ENCODE data around the gene ADGRV1.

Gene ADGRV1
- 0 to 1.9 (median 0.87) reads per million in 4 experiments for total RNA-seq

GRCh38 chr5:90558344-90559192 lies at the start of gene ADGRV1:
ADGRV1 (plus strand) TSS chr5:90558797; CDS start chr5:90558896, 99 bp downstream.
- DNase-seq = no peak

- no peak for DNase-seq
These were observed 48.2 kb upstream of the ADGRV1 start for GRCh38 chr5:90510438-90510837.

- DNase-seq = no peak
These were observed 44.1 kb upstream of the ADGRV1 start for GRCh38 chr5:90514520-90514919.

GRCh38 chr5:90518661-90519060 lies 39.9 kb upstream of the ADGRV1 start:
- DNase-seq = no peak

GRCh38 chr5:90519081-90519480 lies 39.5 kb upstream of the ADGRV1 start:
- DNase-seq = no peak

GRCh38 chr5:90528601-90529193 lies 29.9 kb upstream of the ADGRV1 start:
- DNase-seq = peak; percentile 33

GRCh38 chr5:90529194-90529938 lies 29.2 kb upstream of the ADGRV1 start, which contains the start of gene LYSMD3:
LYSMD3 (minus strand) TSS chr5:90529584; CDS start chr5:90525289, 4,295 bp downstream.
- peak; percentile 95 for DNase-seq

GRCh38 chr5:90529939-90530677 lies 28.5 kb upstream of the ADGRV1 start:
- peak; percentile 43 for DNase-seq

GRCh38 chr5:90530736-90531487 lies 27.7 kb upstream of the ADGRV1 start:
- no peak for DNase-seq

GRCh38 chr5:90533794-90534193 lies 24.8 kb upstream of the ADGRV1 start:
- no peak for DNase-seq

- no peak for DNase-seq
These were observed 23.7 kb upstream of the ADGRV1 start for GRCh38 chr5:90534922-90535321.

- no peak for DNase-seq
These were observed 15.6 kb upstream of the ADGRV1 start for GRCh38 chr5:90542827-90543519.

- DNase-seq = no peak
These were observed 13.1 kb upstream of the ADGRV1 start for GRCh38 chr5:90545511-90545910.

- no peak for DNase-seq
These were observed 12.3 kb upstream of the ADGRV1 start for GRCh38 chr5:90546216-90546837.

GRCh38 chr5:90547072-90547536 lies 11.5 kb upstream of the ADGRV1 start:
- no peak for DNase-seq

GRCh38 chr5:90548069-90548593 lies 10.5 kb upstream of the ADGRV1 start:
- DNase-seq = no peak

- DNase-seq = no peak
These were observed 9.4 kb upstream of the ADGRV1 start for GRCh38 chr5:90549223-90549622.

GRCh38 chr5:90549729-90550275 lies 8.8 kb upstream of the ADGRV1 start:
- DNase-seq = no peak

- no peak for DNase-seq
These were observed 7.6 kb upstream of the ADGRV1 start for GRCh38 chr5:90550963-90551362.

GRCh38 chr5:90551376-90551775 lies 7.2 kb upstream of the ADGRV1 start:
- DNase-seq = no peak
